Measurements from ENCODE around the gene TH. TPM values are rescaled to one million over a fixed set of nuclear protein-coding genes. Genes with fewer than 3 reads are reported as not detected.

TH gene
- polyA plus RNA-seq, 2 of the 4 experiments (the other 2 are of a cell fraction): not detected

DNA sequence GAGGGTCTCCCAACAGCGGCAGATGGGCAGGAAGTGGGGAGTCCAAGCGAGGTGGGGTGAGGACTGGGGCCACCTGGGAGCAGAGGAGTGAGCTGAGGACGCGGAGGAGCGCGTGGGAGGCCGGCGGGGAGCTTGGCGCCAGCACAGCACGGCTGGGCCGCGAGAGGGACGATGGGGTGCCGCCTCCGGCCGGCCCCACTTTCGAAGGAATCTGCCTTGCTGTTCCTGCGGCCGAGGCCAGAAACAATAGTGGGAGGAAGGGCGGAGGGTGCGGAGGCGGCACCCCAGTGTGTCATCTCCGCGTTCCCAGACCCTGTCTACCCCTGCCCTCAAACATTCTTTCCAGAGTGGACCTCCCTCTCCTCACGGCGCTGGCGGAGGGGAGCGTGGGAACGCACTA, 16.1 kb downstream of the TH start:
- no peak for FAIRE-seq
- CTCF ChIA-PET: interaction anchor here (0.5 to 25.5 kb wide), 38 partner anchors 3 to 1006 kb away, joined by 3 to 1333 read pairs (median 5); partner anchors contain the start of genes INS, LSP1, MRPL23 and SYT8
- 66% methylated on average over 19 of the region's 29 CpGs for WGBS (ENCODE audit: missing lambda C conversion rate)

DNA sequence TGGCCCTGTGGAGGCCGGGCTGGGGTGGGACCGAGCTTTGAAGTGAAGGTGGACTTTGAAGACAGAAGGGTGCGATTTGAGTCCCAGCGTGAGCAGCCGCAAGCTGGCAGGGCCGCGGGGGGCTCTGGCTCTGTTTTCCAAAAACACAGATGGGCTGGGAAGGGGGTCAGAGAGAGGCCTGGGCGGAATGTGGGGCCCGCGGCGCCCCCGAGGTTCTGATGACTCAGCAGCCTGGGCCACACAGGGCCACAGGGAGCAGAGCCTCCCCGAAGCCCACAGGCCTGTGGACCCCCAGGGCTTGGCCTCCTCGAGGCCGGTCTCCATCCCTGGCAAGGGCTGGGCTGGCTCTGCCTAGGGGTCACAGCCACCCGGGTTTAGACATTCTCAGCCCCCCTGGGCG, 16.7 kb downstream of the TH start:
- ATAC-seq (no peak), DNase-seq (ENCODE audit: low read depth in 1 of 2, low spot score in 1 of 2) (no peak), FAIRE-seq (no peak)
- Histone ChIP-seq H3K4me3 (no peak overlapping the region), H3K27ac (no peak overlapping the region), H3K9me3 (no peaks in the 10 kb centered on the region), H3K4me1 (no peaks in the 10 kb centered on the region), H3K4me2 (no peak overlapping the region)
- CTCF ChIA-PET: interaction anchor here (1.1 to 25.5 kb wide), 14 partner anchors 10 to 515 kb away, joined by 3 to 1333 read pairs (median 104); partner anchors contain the start of genes INS, LSP1, MRPL23 and SYT8
- POLR2A ChIA-PET: interaction anchor here (0.6 kb wide), 1 partner anchor 525 kb away, joined by 5 read pairs; no protein-coding TSS in a partner anchor
- WGBS (ENCODE audit: missing lambda C conversion rate): 74% methylated on average over 14 of the region's 17 CpGs
- peak; percentile 70 for TF ChIP-seq MAFK (IDR thresholded peaks at IDR 0.05; ENCODE audit: partially characterized antibody)
- no peak for TF ChIP-seq NPAS2 (CRISPR knock-in tag; IDR thresholded peaks at IDR 0.05; ENCODE audit: borderline replicate concordance)

More for the DNA sequence above, 16.1 kb downstream of the TH start:
- H3K4me2 ChIP-seq: no peak overlapping the region
- TF ChIP-seq RFX5 (IDR thresholded peaks at IDR 0.05): no peak
- no peak for TF ChIP-seq RCOR1 (IDR thresholded peaks at IDR 0.05; ENCODE audit: low read depth, low read length)
- TF ChIP-seq, protein P1, sequence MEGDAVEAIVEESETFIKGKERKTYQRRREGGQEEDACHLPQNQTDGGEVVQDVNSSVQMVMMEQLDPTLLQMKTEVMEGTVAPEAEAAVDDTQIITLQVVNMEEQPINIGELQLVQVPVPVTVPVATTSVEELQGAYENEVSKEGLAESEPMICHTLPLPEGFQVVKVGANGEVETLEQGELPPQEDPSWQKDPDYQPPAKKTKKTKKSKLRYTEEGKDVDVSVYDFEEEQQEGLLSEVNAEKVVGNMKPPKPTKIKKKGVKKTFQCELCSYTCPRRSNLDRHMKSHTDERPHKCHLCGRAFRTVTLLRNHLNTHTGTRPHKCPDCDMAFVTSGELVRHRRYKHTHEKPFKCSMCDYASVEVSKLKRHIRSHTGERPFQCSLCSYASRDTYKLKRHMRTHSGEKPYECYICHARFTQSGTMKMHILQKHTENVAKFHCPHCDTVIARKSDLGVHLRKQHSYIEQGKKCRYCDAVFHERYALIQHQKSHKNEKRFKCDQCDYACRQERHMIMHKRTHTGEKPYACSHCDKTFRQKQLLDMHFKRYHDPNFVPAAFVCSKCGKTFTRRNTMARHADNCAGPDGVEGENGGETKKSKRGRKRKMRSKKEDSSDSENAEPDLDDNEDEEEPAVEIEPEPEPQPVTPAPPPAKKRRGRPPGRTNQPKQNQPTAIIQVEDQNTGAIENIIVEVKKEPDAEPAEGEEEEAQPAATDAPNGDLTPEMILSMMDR (IDR thresholded peaks at IDR 0.05): no peak
- no peak for TF ChIP-seq NFE2L2 (conservative IDR thresholded peaks at IDR 0.05; ENCODE audit: low read length)
- no peak for TF ChIP-seq EHF (CRISPR knock-in tag; IDR thresholded peaks at IDR 0.05)
- no peak for TF ChIP-seq NR3C1 (IDR thresholded peaks at IDR 0.05)
- no peak for TF ChIP-seq JUNB (IDR thresholded peaks at IDR 0.05)
- TF ChIP-seq, protein P2, sequence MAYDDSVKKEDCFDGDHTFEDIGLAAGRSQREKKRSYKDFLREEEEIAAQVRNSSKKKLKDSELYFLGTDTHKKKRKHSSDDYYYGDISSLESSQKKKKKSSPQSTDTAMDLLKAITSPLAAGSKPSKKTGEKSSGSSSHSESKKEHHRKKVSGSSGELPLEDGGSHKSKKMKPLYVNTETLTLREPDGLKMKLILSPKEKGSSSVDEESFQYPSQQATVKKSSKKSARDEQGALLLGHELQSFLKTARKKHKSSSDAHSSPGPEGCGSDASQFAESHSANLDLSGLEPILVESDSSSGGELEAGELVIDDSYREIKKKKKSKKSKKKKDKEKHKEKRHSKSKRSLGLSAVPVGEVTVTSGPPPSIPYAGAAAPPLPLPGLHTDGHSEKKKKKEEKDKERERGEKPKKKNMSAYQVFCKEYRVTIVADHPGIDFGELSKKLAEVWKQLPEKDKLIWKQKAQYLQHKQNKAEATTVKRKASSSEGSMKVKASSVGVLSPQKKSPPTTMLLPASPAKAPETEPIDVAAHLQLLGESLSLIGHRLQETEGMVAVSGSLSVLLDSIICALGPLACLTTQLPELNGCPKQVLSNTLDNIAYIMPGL (CRISPR knock-in tag; IDR thresholded peaks at IDR 0.05; ENCODE audit: borderline replicate concordance): no peak
- TF ChIP-seq POLR2A (IDR thresholded peaks at IDR 0.05; ENCODE audit: low read length): no peak
- TF ChIP-seq JUN (IDR thresholded peaks at IDR 0.05): no peak
- ATAC-seq: no peak
- H3K4me1 ChIP-seq: no peaks in the 10 kb centered on the region
- no peak for DNase-seq (ENCODE audit: low read depth in 1 of 2, low spot score in 1 of 2)
- POLR2A ChIA-PET: no interaction called here
- H3K4me3 ChIP-seq: no peak overlapping the region
- H3K9me3 ChIP-seq: no peaks in the 10 kb centered on the region
- no peak overlapping the region for H3K27ac ChIP-seq

DNA sequence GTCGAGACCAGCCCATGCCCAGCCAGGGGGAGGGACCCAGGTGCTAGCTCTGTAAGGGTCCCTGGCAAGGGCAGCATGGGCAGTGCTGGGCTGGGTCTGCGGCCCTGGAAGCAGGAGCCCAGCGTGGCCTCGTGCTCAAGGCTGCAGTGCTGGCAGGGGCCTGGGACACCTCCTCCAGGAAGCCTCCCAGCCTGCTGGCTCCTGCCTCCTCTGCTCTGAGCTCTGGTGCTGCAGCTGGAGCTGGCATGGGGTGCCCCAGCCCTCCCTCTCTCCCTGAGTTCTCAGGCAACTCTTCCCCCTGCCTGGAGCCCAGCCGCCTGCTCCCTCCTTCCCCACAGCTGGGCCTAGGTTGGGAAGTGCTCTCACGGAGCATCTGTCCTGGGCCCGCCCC, 17.4 kb downstream of the TH start:
- ATAC-seq: no peak
- CTCF ChIA-PET: interaction anchor here (1.1 to 25.5 kb wide), 19 partner anchors 10 to 559 kb away, joined by 3 to 1333 read pairs (median 30); partner anchors contain the start of genes IGF2, INS, MRPL23 and PRR33

DNA sequence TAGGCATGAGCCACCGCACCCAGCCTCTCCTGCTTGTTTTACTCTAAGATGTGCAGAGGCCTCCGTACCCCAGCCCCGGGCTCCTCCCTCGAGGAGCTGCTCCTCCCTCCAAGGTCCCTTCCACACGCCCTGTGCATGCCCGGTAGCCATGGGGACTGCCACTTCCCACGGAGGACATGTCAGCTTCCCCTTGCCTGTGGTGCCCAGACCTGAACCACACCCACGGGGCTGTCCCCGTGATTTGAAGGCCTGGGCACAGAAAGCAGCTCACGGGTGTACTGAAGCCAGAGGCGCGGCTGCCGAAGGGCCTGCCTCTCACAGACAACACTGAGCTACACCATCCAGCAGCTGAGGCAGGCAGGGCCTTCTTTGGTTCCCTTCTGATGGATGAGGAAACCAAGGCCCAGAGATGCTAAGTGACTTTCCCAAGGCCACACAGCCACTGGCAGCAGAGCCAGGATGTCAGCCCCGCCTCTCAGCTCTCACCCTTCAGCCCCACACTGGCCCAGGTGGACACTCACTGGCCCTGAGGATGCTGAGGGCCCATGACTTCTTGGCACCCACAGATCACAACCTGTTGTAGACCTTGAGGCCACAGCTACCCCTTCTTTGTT, 17.9 kb downstream of the TH start:
- ATAC-seq: no peak
- DNase-seq (ENCODE audit: low read depth in 1 of 2, low spot score in 1 of 2): no peak
- no peak overlapping the region for H3K4me2 ChIP-seq
- 64% methylated on average over 14 of the region's 14 CpGs for WGBS (ENCODE audit: missing lambda C conversion rate)
- TF ChIP-seq, protein P3, sequence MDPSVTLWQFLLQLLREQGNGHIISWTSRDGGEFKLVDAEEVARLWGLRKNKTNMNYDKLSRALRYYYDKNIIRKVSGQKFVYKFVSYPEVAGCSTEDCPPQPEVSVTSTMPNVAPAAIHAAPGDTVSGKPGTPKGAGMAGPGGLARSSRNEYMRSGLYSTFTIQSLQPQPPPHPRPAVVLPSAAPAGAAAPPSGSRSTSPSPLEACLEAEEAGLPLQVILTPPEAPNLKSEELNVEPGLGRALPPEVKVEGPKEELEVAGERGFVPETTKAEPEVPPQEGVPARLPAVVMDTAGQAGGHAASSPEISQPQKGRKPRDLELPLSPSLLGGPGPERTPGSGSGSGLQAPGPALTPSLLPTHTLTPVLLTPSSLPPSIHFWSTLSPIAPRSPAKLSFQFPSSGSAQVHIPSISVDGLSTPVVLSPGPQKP (IDR thresholded peaks at IDR 0.05; ENCODE audit: low read depth, low read length): no peak
- TF ChIP-seq HEYL (CRISPR knock-in tag; IDR thresholded peaks at IDR 0.05) (no peak), EHMT2 (IDR thresholded peaks at IDR 0.05; ENCODE audit: low read depth) (no peak), SREBF2 (IDR thresholded peaks at IDR 0.05) (no peak), TP53 (CRISPR knock-in tag; IDR thresholded peaks at IDR 0.05) (no peak), EHF (CRISPR knock-in tag; IDR thresholded peaks at IDR 0.05) (no peak)
- TF ChIP-seq, protein P4, sequence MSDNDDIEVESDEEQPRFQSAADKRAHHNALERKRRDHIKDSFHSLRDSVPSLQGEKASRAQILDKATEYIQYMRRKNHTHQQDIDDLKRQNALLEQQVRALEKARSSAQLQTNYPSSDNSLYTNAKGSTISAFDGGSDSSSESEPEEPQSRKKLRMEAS (IDR thresholded peaks at IDR 0.05): no peak
- H3K4me3 ChIP-seq: no peak overlapping the region
- H3K9me3 ChIP-seq: no peaks in the 10 kb centered on the region
- no peak overlapping the region for H3K27ac ChIP-seq
- no peak for FAIRE-seq
- CTCF ChIA-PET: interaction anchor here (0.7 to 25.5 kb wide), 27 partner anchors 10 to 558 kb away, joined by 3 to 1333 read pairs (median 25); partner anchors contain the start of genes IGF2, INS, MRPL23 and PRR33
- H3K4me1 ChIP-seq: no peaks in the 10 kb centered on the region
- POLR2A ChIA-PET: no interaction called here

More for the DNA sequence above, 17.4 kb downstream of the TH start:
- no peaks in the 10 kb centered on the region for H3K4me1 ChIP-seq
- no peak overlapping the region for H3K27ac ChIP-seq
- no peak for DNase-seq (ENCODE audit: low read depth in 1 of 2, low spot score in 1 of 2)
- POLR2A ChIA-PET: no interaction called here
- H3K9me3 ChIP-seq: no peaks in the 10 kb centered on the region
- no peak for TF ChIP-seq MAFK (IDR thresholded peaks at IDR 0.05; ENCODE audit: partially characterized antibody)
- TF ChIP-seq ZFP36 (IDR thresholded peaks at IDR 0.05; ENCODE audit: borderline replicate concordance, partially characterized antibody): peak; percentile 83
- TF ChIP-seq EP300 (IDR thresholded peaks at IDR 0.05): no peak
- TF ChIP-seq HOXB5 (CRISPR knock-in tag; IDR thresholded peaks at IDR 0.05): no peak
- TF ChIP-seq EHMT2 (IDR thresholded peaks at IDR 0.05; ENCODE audit: low read depth): no peak
- TF ChIP-seq ZNF302 (CRISPR knock-in tag; IDR thresholded peaks at IDR 0.05): no peak
- no peak overlapping the region for H3K4me3 ChIP-seq
- FAIRE-seq: no peak
- WGBS (ENCODE audit: missing lambda C conversion rate): 86% methylated on average over 3 of the region's 7 CpGs
- H3K4me2 ChIP-seq: no peak overlapping the region

Data from A549 (cell line).